ENCODE results near the gene APOO. TPM values are rescaled to one million over a fixed set of nuclear protein-coding genes. Genes with fewer than 3 reads are reported as not detected.

The APOO gene
- total RNA-seq, 4 donors from 2014 or later: 2.7 to 31.7 (median 13.9) TPM

- no peak for DNase-seq (ENCODE audit: low spot score in 2 of 2)
- intact Hi-C loops (cut with DNase I; ENCODE audit: low total_unique reads): no loop called here
Observed at GRCh38 chrX:23787745-23788118, 120.0 kb downstream of the APOO start.

DNA sequence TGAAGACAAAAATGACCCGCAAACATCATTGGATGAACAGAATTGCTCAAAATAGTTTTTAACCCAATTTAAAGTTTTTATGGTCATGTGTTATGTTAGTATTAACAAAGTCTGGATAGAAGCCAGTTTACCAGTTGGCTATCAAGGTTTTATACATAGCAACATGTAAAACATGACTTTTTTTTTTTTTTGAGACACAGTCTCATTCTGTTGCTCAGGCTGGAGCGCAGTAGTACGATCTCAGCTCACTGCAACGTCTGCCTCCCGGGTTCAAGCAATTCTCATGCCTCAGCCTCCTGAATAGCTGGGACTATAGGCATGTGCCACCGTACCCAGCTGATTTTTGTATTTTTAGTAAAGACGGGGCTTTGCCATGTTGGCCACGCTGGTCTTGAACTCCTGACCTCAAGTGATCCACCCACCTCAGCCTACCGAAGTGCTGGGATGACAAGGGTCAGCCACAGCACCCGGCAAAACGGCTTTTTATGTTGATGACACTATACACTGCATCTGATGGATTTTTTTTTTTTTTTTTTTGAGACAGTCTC is 121.4 kb downstream of the APOO start:
- TF ChIP-seq CTCF (IDR thresholded peaks at IDR 0.05): no peak
- no peak for TF ChIP-seq POLR2A (IDR thresholded peaks at IDR 0.05)
- WGBS, 2 donors: 77 to 80% methylated on average over 11 of the region's 11 CpGs
- intact Hi-C loops (cut with DNase I; ENCODE audit: low total_unique reads): no loop called here
- DNase-seq (ENCODE audit: low spot score in 2 of 2): no peak
- H3K4me3 ChIP-seq (ENCODE audit: low read depth, poor library complexity, severe bottlenecking): no peak overlapping the region

More at GRCh38 chrX:23787745-23788118, 120.0 kb downstream of the APOO start:
- no peak overlapping the region for H3K4me3 ChIP-seq (ENCODE audit: low read depth, poor library complexity, severe bottlenecking)
- 92 to 100% methylated on average over 2 of the region's 2 CpGs for WGBS, 2 donors
- TF ChIP-seq POLR2A (IDR thresholded peaks at IDR 0.05): no peak
- no peak for TF ChIP-seq CTCF (IDR thresholded peaks at IDR 0.05)

GRCh38 chrX:23785580-23785979 is 122.2 kb downstream of the APOO start:
- WGBS, 2 donors: 59 to 69% methylated on average over 2 of the region's 2 CpGs
- no peak for DNase-seq (ENCODE audit: low spot score in 2 of 2)
- no peak overlapping the region for H3K4me3 ChIP-seq (ENCODE audit: low read depth, poor library complexity, severe bottlenecking)
- TF ChIP-seq CTCF (IDR thresholded peaks at IDR 0.05) (no peak), POLR2A (IDR thresholded peaks at IDR 0.05) (no peak)
- intact Hi-C loops (cut with DNase I; ENCODE audit: low total_unique reads): no loop called here

DNA sequence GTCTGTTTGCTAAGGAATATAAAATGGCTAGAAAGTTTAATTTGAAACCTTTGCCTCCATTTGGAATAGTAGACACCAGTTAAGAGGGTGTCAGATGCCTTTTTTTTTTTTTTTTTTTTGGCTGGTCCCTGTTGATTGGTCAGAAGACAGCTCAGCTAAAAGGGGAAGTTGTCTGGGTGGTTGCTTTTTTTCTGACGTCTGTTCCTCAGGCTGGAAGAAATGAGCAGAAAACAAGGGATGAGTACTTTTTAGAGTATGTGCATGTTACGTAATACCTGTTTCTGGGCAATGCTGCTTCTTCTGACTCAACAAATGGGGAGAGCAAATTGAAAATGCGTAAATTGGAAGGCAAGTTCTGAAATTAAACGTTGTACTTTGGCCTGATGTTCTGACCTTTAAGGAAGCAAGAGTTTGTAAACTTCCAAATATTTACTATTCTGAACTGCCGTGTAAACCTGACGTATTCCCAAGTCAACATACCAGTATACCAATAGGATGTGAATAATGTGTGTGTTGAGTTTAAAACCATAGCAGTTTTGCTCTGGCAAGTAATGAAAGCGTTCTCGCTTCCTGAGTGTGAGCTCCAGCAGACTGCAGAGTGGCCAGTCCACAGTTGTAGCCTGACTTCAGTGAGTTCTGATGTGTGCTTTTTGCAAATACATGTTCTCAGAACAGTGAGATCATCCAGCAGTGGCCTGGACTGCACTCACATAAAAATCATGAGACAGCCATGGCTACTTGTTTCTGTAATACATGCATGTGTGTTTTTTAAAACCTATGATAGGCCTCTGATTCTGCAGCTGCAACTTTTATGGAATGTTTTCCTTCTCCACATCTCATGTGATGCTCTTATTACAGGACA is 123.0 kb downstream of the APOO start:
- intact Hi-C loops (cut with DNase I; ENCODE audit: low total_unique reads): no loop called here
- DNase-seq (ENCODE audit: low spot score in 2 of 2): no peak
- no peak for TF ChIP-seq CTCF (IDR thresholded peaks at IDR 0.05)
- WGBS, 2 donors: 30 to 51% methylated on average over 8 of the region's 8 CpGs
- H3K4me3 ChIP-seq (ENCODE audit: low read depth, poor library complexity, severe bottlenecking): peak overlapping the region; percentile 3

- no peak for DNase-seq (ENCODE audit: low spot score in 2 of 2)
- TF ChIP-seq POLR2A (IDR thresholded peaks at IDR 0.05) (no peak), CTCF (IDR thresholded peaks at IDR 0.05) (no peak)
- H3K4me3 ChIP-seq (ENCODE audit: low read depth, poor library complexity, severe bottlenecking): peak overlapping the region; percentile 43
- 21 to 52% methylated on average over 19 to 21 of the region's 21 CpGs for WGBS, 2 donors
- intact Hi-C loops (cut with DNase I; ENCODE audit: low total_unique reads): no loop called here
Observed at GRCh38 chrX:23783589-23784469, 123.9 kb downstream of the APOO start.

Other genes starting within 250 kb of the APOO start
- gene PRDX4, start 240.4 kb downstream of the APOO start, total RNA-seq: 10 to 100 TPM; 39.6 to 68.0 (median 49.9) TPM
- 10 to 100 TPM; 11.1 to 29.7 (median 19.3) TPM for gene ACOT9, start 164.7 kb downstream of the APOO start, total RNA-seq
- 100 to 1,000 TPM; 183 to 212 (median 195) TPM for gene SAT1, start 124.8 kb downstream of the APOO start, total RNA-seq
- gene CXorf58, start 68 bp upstream of the APOO start, total RNA-seq: under 1 TPM in 1 of 4 donors, not detected in 3; 0.26 TPM
- gene KLHL15, start 119.2 kb upstream of the APOO start, total RNA-seq: 1 to 10 TPM; 4.7 to 5.5 (median 5.3) TPM
- 100 to 1,000 TPM in 2 of 4 donors, 10 to 100 TPM in 2; 88.6 to 106 (median 101) TPM for gene EIF2S3, start 147.0 kb upstream of the APOO start, total RNA-seq
- 10 to 100 TPM; 29.0 to 63.4 (median 37.8) TPM for gene ZFX, start 241.8 kb upstream of the APOO start, total RNA-seq